ENCODE data around the gene MED22. TPM values are rescaled to one million over a fixed set of nuclear protein-coding genes. Genes with fewer than 3 reads are reported as not detected.

MED22 gene
- total RNA-seq, 1 experiment from 2014 or later = 18.6 TPM

DNA sequence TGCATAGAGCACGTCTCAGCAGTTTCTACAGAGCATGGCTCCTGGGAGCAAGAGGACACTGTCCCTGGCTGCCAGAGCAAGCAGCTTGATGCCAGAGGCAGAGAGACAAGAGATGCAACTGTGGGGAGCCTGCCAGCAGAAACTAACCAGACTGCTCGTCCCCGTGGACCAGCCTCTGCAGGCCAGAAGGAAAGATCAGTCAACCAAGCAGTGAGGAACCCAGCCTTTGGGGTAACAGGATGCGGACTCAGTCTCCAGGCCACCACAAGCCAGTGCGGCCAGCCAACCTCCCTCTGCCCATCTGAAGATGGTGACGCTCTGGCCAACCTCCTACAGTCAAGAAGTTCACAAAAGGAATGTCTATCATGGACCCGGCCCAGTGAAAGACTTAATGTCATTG, 24.2 kb upstream of the MED22 start (continued):
- no peak for TF ChIP-seq ELF1 (IDR thresholded peaks at IDR 0.05; ENCODE audit: borderline replicate concordance, low read depth)

GRCh38 chr9:133371261-133371711, 23.4 kb upstream of the MED22 start:
- Histone ChIP-seq H3K36me3 (ENCODE audit: control insufficient read depth in 1 of 2, insufficient read depth in 2 of 2, low read length in 2 of 2) (peaks cover 17 to 39% of the 10 kb centered on the region in 2 experiments; a peak in 3 of 4 replicates), H4K20me1 (ENCODE audit: insufficient read depth) (peaks cover 9% of the 10 kb centered on the region; the same call in 1 of the 2 replicates), H2AFZ (ENCODE audit: low read depth, low read length, poor library complexity, severe bottlenecking) (no peak overlapping the region), H3K79me2 (ENCODE audit: insufficient read depth, low read length) (peaks cover 96% of the 10 kb centered on the region), H3K4me3 (replicated peaks in 1 of 2; ENCODE audit: low read depth in 1 of 2, low read length in 2 of 2) (no peak overlapping the region), H3K9me2 (ENCODE audit: insufficient read depth) (no peaks in the 10 kb centered on the region), H3K27ac (ENCODE audit: low read depth, low read length) (no peak overlapping the region), H3K27me3 (ENCODE audit: insufficient read depth, low read length) (no peaks in the 10 kb centered on the region), H3K9ac (ENCODE audit: low read length) (no peak overlapping the region), H3K4me1 (ENCODE audit: control insufficient read depth in 1 of 2, insufficient read depth in 2 of 2, low read length in 2 of 2) (peaks cover 5 to 6% of the 10 kb centered on the region in 2 experiments; a peak in 3 of 4 replicates), H3K4me2 (ENCODE audit: low read length) (no peak overlapping the region), H3K9me3 (ENCODE audit: control insufficient read depth in 1 of 2, insufficient read depth in 1 of 2, low read depth in 1 of 2, low read length in 2 of 2) (no peaks in the 10 kb centered on the region)
- no peak for DNase-seq (ENCODE audit: low read depth, low spot score)
- RAD21 ChIA-PET (ENCODE audit: low non-redundant PET in 1 of 2, low total read pairs in 2 of 2, uncharacterized antibody in 2 of 2, unreplicated experiment in 2 of 2) = no interaction called here
- BruUV-seq (replicated peaks) = no TSS peak
- POLR2A ChIA-PET = interaction anchor here (1.4 kb wide), 1 partner anchor 16 kb away, joined by 7 read pairs; the partner anchor contains the start of genes SURF1 and SURF2
- CTCF ChIA-PET = no interaction called here
- intact Hi-C loops (cut with micrococcal nuclease) = no loop called here
- no peak for ATAC-seq
- TF ChIP-seq POLR2AphosphoS5 (IDR thresholded peaks at IDR 0.05; ENCODE audit: low read depth, low read length) = no peak
- TF ChIP-seq CBX3 (IDR thresholded peaks at IDR 0.05; ENCODE audit: low read depth) = no peak
- no peak for TF ChIP-seq EGR1 (IDR thresholded peaks at IDR 0.05; ENCODE audit: low read depth)
- no peak for TF ChIP-seq RAD21 (IDR thresholded peaks at IDR 0.05; ENCODE audit: low read depth)
- TF ChIP-seq EZH2 (IDR thresholded peaks at IDR 0.05) = no peak
- no peak for TF ChIP-seq ZNF274 (IDR thresholded peaks at IDR 0.05; ENCODE audit: low read depth, low read length)
- no peak for TF ChIP-seq TCF7L2 (IDR thresholded peaks at IDR 0.05; ENCODE audit: borderline replicate concordance, extremely low read depth, insufficient read depth, insufficient read length)
- TF ChIP-seq CEBPB (IDR thresholded peaks at IDR 0.05; ENCODE audit: low read depth) = no peak
